ENCODE data around the gene UMPS.
"Not testable (repeated sequence)": the region's sequence is repeated elsewhere in the genome, so short reads cannot be mapped to it uniquely, and the experiment has no call there.

UMPS gene

GRCh38 chr3:124731760-124732159, 1.5 kb downstream of the UMPS start:
- no peak for TF ChIP-seq CTCF (conservative IDR thresholded peaks at IDR 0.05; ENCODE audit: control insufficient read depth, insufficient read depth, low read depth, low read length)
- DNase-seq (ENCODE audit: low read depth), result no peak
- peak overlapping the region; percentile 100 for H3K4me3 ChIP-seq (ENCODE audit: control insufficient read depth, low read depth, low read length)

DNA sequence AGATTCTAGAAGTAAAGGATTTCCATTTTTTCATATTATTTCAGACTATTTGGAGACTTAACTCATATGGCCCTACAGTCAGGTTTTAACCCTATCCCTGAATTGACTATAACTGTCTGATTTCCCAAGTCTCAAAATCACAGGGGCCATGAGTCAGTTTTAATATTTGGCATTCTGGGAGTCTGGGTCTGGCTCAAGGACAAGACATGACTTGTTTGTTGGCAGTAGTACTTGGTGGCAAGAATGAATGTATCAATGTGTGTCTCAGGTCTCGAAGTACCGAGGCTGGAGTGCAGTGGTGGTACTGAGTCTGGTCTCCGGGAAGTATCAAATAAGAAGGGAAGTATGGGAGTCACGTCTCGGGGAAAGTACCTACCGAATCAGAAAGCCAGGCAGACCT, 10.8 kb downstream of the UMPS start:
- peak; percentile 80 for DNase-seq (ENCODE audit: low read depth)
- TF ChIP-seq CTCF (conservative IDR thresholded peaks at IDR 0.05; ENCODE audit: control insufficient read depth, insufficient read depth, low read depth, low read length), result no peak
- H3K4me3 ChIP-seq (ENCODE audit: control insufficient read depth, low read depth, low read length), result no peak overlapping the region

DNA sequence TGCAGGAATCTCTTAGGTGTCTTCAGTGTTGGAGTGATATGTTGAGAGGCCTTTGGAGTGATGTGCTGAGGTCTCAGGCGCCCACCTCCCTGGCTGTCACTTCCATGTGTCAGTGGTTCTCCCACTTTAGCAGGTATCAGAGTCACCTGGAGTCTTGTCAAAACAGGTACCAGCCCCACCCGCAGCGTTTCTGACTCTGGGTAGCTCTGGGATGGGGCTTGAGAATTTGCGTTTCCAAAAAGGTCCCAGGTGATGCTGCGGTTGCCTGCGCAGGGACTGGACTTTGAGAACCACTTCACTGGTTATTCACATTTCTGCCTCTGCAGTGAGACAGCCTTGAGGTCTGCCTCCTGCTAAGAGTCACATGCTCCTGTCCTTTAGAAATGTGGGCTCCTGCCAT, 15.5 kb downstream of the UMPS start:
- no peak overlapping the region for H3K4me3 ChIP-seq (ENCODE audit: control insufficient read depth, low read depth, low read length)
- DNase-seq (ENCODE audit: low read depth), result no peak
- no peak for TF ChIP-seq CTCF (conservative IDR thresholded peaks at IDR 0.05; ENCODE audit: control insufficient read depth, insufficient read depth, low read depth, low read length)

GRCh38 chr3:124747111-124747981, 17.1 kb downstream of the UMPS start:
- DNase-seq (ENCODE audit: low read depth), result no peak
- H3K4me3 ChIP-seq (ENCODE audit: control insufficient read depth, low read depth, low read length), result no peak overlapping the region
- no peak for TF ChIP-seq CTCF (conservative IDR thresholded peaks at IDR 0.05; ENCODE audit: control insufficient read depth, insufficient read depth, low read depth, low read length)

GRCh38 chr3:124748560-124749198, 18.4 kb downstream of the UMPS start:
- no peak overlapping the region for H3K4me3 ChIP-seq (ENCODE audit: control insufficient read depth, low read depth, low read length)
- DNase-seq (ENCODE audit: low read depth), result no peak
- TF ChIP-seq CTCF (conservative IDR thresholded peaks at IDR 0.05; ENCODE audit: control insufficient read depth, insufficient read depth, low read depth, low read length), result no peak

- DNase-seq (ENCODE audit: low read depth); H3K4me3 ChIP-seq (ENCODE audit: control insufficient read depth, low read depth, low read length): not testable (repeated sequence)
Measured at GRCh38 chr3:124749877-124750276, 19.6 kb downstream of the UMPS start.

GRCh38 chr3:124751501-124751900, 21.2 kb downstream of the UMPS start:
- no peak for TF ChIP-seq CTCF (conservative IDR thresholded peaks at IDR 0.05; ENCODE audit: control insufficient read depth, insufficient read depth, low read depth, low read length)
- DNase-seq (ENCODE audit: low read depth), result no peak
- no peak overlapping the region for H3K4me3 ChIP-seq (ENCODE audit: control insufficient read depth, low read depth, low read length)
